Measurements from ENCODE around the gene FAAP20.

FAAP20 gene

GRCh38 chr1:2199042-2199810, 4.7 kb upstream of the FAAP20 start:
- Histone ChIP-seq H3K4me3 (ENCODE audit: low read depth, low read length) (no peak overlapping the region), H3K18ac (ENCODE audit: low read length) (peak overlapping the region; percentile 18), H3K79me2 (ENCODE audit: control insufficient read depth, insufficient read depth, low read length, poor library complexity) (no peaks in the 10 kb centered on the region), H3K36me3 (ENCODE audit: control insufficient read depth in 1 of 2, insufficient read depth in 2 of 2, low read length in 2 of 2) (no peaks in the 10 kb centered on the region), H4K8ac (ENCODE audit: low read depth, low read length) (peak overlapping the region; percentile 52), H3K9ac (ENCODE audit: low read length) (no peak overlapping the region), H2BK5ac (ENCODE audit: low read depth, low read length, poor library complexity) (no peak overlapping the region), H3K4me1 (ENCODE audit: control insufficient read depth in 1 of 2, insufficient read depth in 2 of 2, low read length in 2 of 2) (peaks cover 7 to 8% of the 10 kb centered on the region in 2 experiments), H2BK120ac (ENCODE audit: insufficient read depth, low read length, poor library complexity) (peak overlapping the region; percentile 5), H3K27me3 (ENCODE audit: insufficient read depth, low read length) (no peaks in the 10 kb centered on the region), H3K4me2 (ENCODE audit: low read length) (peak overlapping the region; percentile 56), H2AFZ (ENCODE audit: insufficient read depth, low read length, poor library complexity) (peak overlapping the region; percentile 56), H3K27ac (ENCODE audit: low read depth, low read length) (no peak overlapping the region), H2BK12ac (ENCODE audit: low read length) (peak overlapping the region; percentile 35), H3K9me3 (ENCODE audit: insufficient read depth, low read depth, low read length) (peaks cover 2% of the 10 kb centered on the region), H3K4ac (ENCODE audit: low read depth, low read length) (peak overlapping the region; percentile 3), H3K14ac (ENCODE audit: low read length) (peak overlapping the region; percentile 32), H4K12ac (ENCODE audit: low read depth, low read length) (no peak overlapping the region), H2AK5ac (ENCODE audit: low read length) (no peak overlapping the region), H4K91ac (ENCODE audit: low read depth, low read length) (peak overlapping the region; percentile 4), H3K79me1 (ENCODE audit: low read length) (peaks cover 11% of the 10 kb centered on the region), H3K23ac (ENCODE audit: low read length) (no peak overlapping the region)
- no CpG with 5 or more reads among the region's 24 CpGs for WGBS (ENCODE audit: extremely low coverage, insufficient coverage, insufficient read length)
- peak; percentile 67 to 78 for DNase-seq

DNA sequence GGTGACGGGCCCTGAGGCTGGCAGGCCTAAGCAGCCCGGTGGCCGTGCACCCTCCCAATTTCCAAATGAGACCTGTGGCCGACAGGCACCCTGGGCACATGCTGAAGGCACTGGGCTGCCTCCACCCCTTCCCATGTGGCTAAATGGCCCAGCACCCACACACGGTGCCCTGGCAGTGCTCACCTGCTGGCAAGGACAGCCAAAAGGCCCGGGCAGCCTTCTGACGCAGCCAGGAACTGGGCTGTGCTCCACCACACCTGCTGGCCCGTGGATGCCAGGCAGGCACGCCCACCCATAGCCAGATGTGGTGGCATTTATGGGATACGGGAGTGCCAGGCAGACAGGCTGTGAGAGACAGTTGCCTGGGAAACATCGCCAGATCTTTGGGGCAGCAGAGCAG, 4.0 kb upstream of the FAAP20 start:
- H3K14ac ChIP-seq (ENCODE audit: low read length) = no peak overlapping the region
- H3K18ac ChIP-seq (ENCODE audit: low read length) = no peak overlapping the region
- H3K79me2 ChIP-seq (ENCODE audit: control insufficient read depth, insufficient read depth, low read length, poor library complexity) = peaks cover 3% of the 10 kb centered on the region
- no peak overlapping the region for H2BK120ac ChIP-seq (ENCODE audit: insufficient read depth, low read length, poor library complexity)
- no peak overlapping the region for H3K9ac ChIP-seq (ENCODE audit: low read length)
- H4K8ac ChIP-seq (ENCODE audit: low read depth, low read length) = no peak overlapping the region
- H3K23ac ChIP-seq (ENCODE audit: low read length) = no peak overlapping the region
- no peak overlapping the region for H3K4ac ChIP-seq (ENCODE audit: low read depth, low read length)
- H2BK12ac ChIP-seq (ENCODE audit: low read length) = no peak overlapping the region
- H4K12ac ChIP-seq (ENCODE audit: low read depth, low read length) = no peak overlapping the region
- H2AK5ac ChIP-seq (ENCODE audit: low read length) = peak overlapping the region; percentile 25
- H3K36me3 ChIP-seq (ENCODE audit: control insufficient read depth in 1 of 2, insufficient read depth in 2 of 2, low read length in 2 of 2) = no peaks in the 10 kb centered on the region
- H3K4me2 ChIP-seq (ENCODE audit: low read length) = no peak overlapping the region
- no peak overlapping the region for H3K27ac ChIP-seq (ENCODE audit: low read depth, low read length)
- WGBS (ENCODE audit: extremely low coverage, insufficient coverage, insufficient read length) = no CpG with 5 or more reads among the region's 11 CpGs
- H3K4me3 ChIP-seq (ENCODE audit: low read depth, low read length) = no peak overlapping the region
- H2AFZ ChIP-seq (ENCODE audit: insufficient read depth, low read length, poor library complexity) = no peak overlapping the region
- no peaks in the 10 kb centered on the region for H3K9me3 ChIP-seq (ENCODE audit: insufficient read depth, low read depth, low read length)
- DNase-seq = no peak
- no peak overlapping the region for H4K91ac ChIP-seq (ENCODE audit: low read depth, low read length)
- no peaks in the 10 kb centered on the region for H3K27me3 ChIP-seq (ENCODE audit: insufficient read depth, low read length)
- peaks cover 6 to 10% of the 10 kb centered on the region in 2 experiments for H3K4me1 ChIP-seq (ENCODE audit: control insufficient read depth in 1 of 2, insufficient read depth in 2 of 2, low read length in 2 of 2)
- no peak overlapping the region for H2BK5ac ChIP-seq (ENCODE audit: low read depth, low read length, poor library complexity)
- peaks cover 15% of the 10 kb centered on the region for H3K79me1 ChIP-seq (ENCODE audit: low read length)

DNA sequence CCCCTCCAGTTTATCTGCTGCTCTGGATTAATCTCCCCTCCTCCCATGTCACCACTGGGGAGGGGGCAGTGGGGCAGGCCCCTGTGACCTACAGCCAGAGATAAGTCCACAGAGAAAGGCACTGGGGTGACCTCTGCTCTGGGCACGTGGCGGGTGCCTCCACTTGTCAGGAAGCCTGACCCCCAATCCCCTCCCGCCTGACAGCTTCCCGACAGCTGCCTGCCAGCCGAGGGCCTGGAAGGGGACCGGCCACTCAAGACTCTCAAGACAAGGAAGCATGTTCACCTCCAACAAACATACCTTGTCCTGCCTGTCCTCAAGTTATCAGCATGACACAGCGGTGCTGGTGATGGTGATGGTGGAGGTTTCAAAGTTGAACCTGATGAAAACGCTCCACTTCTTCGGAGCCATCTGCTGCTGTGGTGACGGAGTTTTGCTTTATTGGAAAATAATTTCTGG, 3.2 kb upstream of the FAAP20 start:
- WGBS (ENCODE audit: extremely low coverage, insufficient coverage, insufficient read length) = no CpG with 5 or more reads among the region's 10 CpGs

GRCh38 chr1:2196901-2197638, 2.5 kb upstream of the FAAP20 start:
- Histone ChIP-seq H4K8ac (ENCODE audit: low read depth, low read length) (no peak overlapping the region), H3K4me1 (ENCODE audit: control insufficient read depth in 1 of 2, insufficient read depth in 2 of 2, low read length in 2 of 2) (peaks cover 18 to 22% of the 10 kb centered on the region in 2 experiments), H3K9me3 (ENCODE audit: insufficient read depth, low read depth, low read length) (no peaks in the 10 kb centered on the region), H3K4ac (ENCODE audit: low read depth, low read length) (no peak overlapping the region), H3K4me3 (ENCODE audit: low read depth, low read length) (no peak overlapping the region), H3K36me3 (ENCODE audit: control insufficient read depth in 1 of 2, insufficient read depth in 2 of 2, low read length in 2 of 2) (peaks cover 0 to 4% of the 10 kb centered on the region in 2 experiments), H3K9ac (ENCODE audit: low read length) (no peak overlapping the region), H3K79me2 (ENCODE audit: control insufficient read depth, insufficient read depth, low read length, poor library complexity) (peaks cover 3% of the 10 kb centered on the region), H2BK5ac (ENCODE audit: low read depth, low read length, poor library complexity) (no peak overlapping the region), H3K27me3 (ENCODE audit: insufficient read depth, low read length) (no peaks in the 10 kb centered on the region), H3K4me2 (ENCODE audit: low read length) (no peak overlapping the region), H3K79me1 (ENCODE audit: low read length) (peaks cover 15% of the 10 kb centered on the region), H4K91ac (ENCODE audit: low read depth, low read length) (no peak overlapping the region), H3K14ac (ENCODE audit: low read length) (no peak overlapping the region), H3K27ac (ENCODE audit: low read depth, low read length) (no peak overlapping the region), H2BK120ac (ENCODE audit: insufficient read depth, low read length, poor library complexity) (no peak overlapping the region), H2AK5ac (ENCODE audit: low read length) (no peak overlapping the region), H2BK12ac (ENCODE audit: low read length) (no peak overlapping the region), H2AFZ (ENCODE audit: insufficient read depth, low read length, poor library complexity) (no peak overlapping the region), H3K18ac (ENCODE audit: low read length) (no peak overlapping the region), H3K23ac (ENCODE audit: low read length) (no peak overlapping the region), H4K12ac (ENCODE audit: low read depth, low read length) (no peak overlapping the region)
- no CpG with 5 or more reads among the region's 17 CpGs for WGBS (ENCODE audit: extremely low coverage, insufficient coverage, insufficient read length)
- DNase-seq = no peak

More for the DNA sequence above, 3.2 kb upstream of the FAAP20 start:
- Histone ChIP-seq H3K27me3 (ENCODE audit: insufficient read depth, low read length) (no peaks in the 10 kb centered on the region), H3K9ac (ENCODE audit: low read length) (no peak overlapping the region), H3K27ac (ENCODE audit: low read depth, low read length) (no peak overlapping the region), H2BK120ac (ENCODE audit: insufficient read depth, low read length, poor library complexity) (no peak overlapping the region), H3K9me3 (ENCODE audit: insufficient read depth, low read depth, low read length) (no peaks in the 10 kb centered on the region), H2BK5ac (ENCODE audit: low read depth, low read length, poor library complexity) (no peak overlapping the region), H3K4me1 (ENCODE audit: control insufficient read depth in 1 of 2, insufficient read depth in 2 of 2, low read length in 2 of 2) (peaks cover 13 to 17% of the 10 kb centered on the region in 2 experiments), H3K18ac (ENCODE audit: low read length) (no peak overlapping the region), H4K91ac (ENCODE audit: low read depth, low read length) (no peak overlapping the region), H3K4me3 (ENCODE audit: low read depth, low read length) (no peak overlapping the region), H2AFZ (ENCODE audit: insufficient read depth, low read length, poor library complexity) (no peak overlapping the region), H3K23ac (ENCODE audit: low read length) (no peak overlapping the region), H3K14ac (ENCODE audit: low read length) (no peak overlapping the region), H4K12ac (ENCODE audit: low read depth, low read length) (no peak overlapping the region), H3K79me2 (ENCODE audit: control insufficient read depth, insufficient read depth, low read length, poor library complexity) (peaks cover 3% of the 10 kb centered on the region), H3K36me3 (ENCODE audit: control insufficient read depth in 1 of 2, insufficient read depth in 2 of 2, low read length in 2 of 2) (peaks cover 0 to under 1% of the 10 kb centered on the region in 2 experiments), H3K4ac (ENCODE audit: low read depth, low read length) (no peak overlapping the region), H2BK12ac (ENCODE audit: low read length) (no peak overlapping the region), H3K4me2 (ENCODE audit: low read length) (no peak overlapping the region), H4K8ac (ENCODE audit: low read depth, low read length) (no peak overlapping the region), H3K79me1 (ENCODE audit: low read length) (peaks cover 15% of the 10 kb centered on the region), H2AK5ac (ENCODE audit: low read length) (no peak overlapping the region)
- DNase-seq = no peak
